ENCODE results near the gene SAFB.

DNA sequence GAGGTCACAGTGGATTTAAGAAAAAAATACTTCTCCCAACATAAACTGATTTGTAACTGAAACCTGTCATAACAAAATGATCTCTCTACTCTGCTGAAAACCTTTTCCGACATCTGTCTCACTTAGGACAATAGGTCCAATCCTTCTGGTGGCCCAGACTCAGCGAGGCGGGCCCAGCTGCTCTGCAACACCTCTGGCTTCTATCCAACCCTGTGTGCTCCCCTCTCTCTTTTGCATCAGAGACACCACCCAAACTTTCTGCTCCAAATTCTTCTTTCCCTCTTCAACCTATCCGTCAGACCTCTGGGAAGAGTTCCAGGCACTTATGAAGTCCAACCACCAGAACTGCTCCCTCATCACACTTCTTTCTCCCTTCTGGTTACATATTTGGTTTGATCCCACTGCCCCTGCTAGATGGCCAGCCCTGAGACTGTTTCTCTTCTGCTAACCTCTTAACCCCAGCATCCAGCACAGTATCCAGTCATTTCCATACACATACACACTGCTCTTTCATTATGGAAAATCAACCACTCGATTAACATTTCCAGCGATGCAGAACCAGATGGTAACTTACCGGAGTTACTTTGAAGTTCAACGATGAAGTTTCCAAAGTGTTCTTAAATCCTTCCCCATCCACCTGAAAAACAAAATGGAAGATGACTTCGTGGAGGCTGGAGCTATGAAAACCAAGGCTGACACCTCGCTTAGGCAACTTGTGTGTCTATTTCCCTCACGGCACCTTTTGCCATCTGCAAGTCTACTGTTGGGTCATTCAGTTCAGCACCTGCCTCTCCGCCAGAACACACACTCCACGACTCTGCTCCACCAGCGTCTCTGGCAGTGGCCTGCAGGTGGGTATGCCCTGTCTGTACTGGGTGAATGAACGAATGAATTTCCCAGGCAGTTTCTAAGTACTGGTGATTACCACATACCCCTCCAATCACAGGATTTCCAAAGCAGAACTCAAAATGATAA is 9.7 kb upstream of the SAFB start:
- TF ChIP-seq, protein P1, sequence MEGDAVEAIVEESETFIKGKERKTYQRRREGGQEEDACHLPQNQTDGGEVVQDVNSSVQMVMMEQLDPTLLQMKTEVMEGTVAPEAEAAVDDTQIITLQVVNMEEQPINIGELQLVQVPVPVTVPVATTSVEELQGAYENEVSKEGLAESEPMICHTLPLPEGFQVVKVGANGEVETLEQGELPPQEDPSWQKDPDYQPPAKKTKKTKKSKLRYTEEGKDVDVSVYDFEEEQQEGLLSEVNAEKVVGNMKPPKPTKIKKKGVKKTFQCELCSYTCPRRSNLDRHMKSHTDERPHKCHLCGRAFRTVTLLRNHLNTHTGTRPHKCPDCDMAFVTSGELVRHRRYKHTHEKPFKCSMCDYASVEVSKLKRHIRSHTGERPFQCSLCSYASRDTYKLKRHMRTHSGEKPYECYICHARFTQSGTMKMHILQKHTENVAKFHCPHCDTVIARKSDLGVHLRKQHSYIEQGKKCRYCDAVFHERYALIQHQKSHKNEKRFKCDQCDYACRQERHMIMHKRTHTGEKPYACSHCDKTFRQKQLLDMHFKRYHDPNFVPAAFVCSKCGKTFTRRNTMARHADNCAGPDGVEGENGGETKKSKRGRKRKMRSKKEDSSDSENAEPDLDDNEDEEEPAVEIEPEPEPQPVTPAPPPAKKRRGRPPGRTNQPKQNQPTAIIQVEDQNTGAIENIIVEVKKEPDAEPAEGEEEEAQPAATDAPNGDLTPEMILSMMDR (IDR thresholded peaks at IDR 0.05; ENCODE audit: low read depth, low read length) = no peak
- TF ChIP-seq EZH2phosphoT487 (IDR thresholded peaks at IDR 0.05; ENCODE audit: low read depth) = no peak
